Panc1 (cell line): ENCODE results near the gene TMCO4. TPM values are rescaled to one million over a fixed set of nuclear protein-coding genes. Genes with fewer than 3 reads are reported as not detected.

ENCODE experiments used
- ATAC-seq: fragments of 200-7000 bp; cut with Tn5 transposase; 2 replicates; pipeline ENCODE4 v1.9.1; 2020; ENCODE audit warnings: mild to moderate bottlenecking, moderate library complexity
- BruUV-seq: library from RNA; stranded (reverse); fragments of 400-500 nt; replicated peaks from 2 replicates; lab custom pipeline; 2021; lab: Mats Ljungman, UMichigan
- CTCF ChIA-PET: fragments of 300-600 bp; sonication (Branson Sonifier 250); formaldehyde crosslinking; loops from one replicate; lab custom pipeline; 2022; ENCODE audit warnings: antibody characterized with exemption; lab: Charles Lee
- POLR2A ChIA-PET: fragments of 300-600 bp; sonication (Branson Sonifier 250); formaldehyde crosslinking; loops from one replicate; lab custom pipeline; 2022; ENCODE audit warnings: antibody characterized with exemption; lab: Charles Lee
- DNase-seq: peaks from one replicate; pipeline ENCODE4 v3.0.0-alpha.2; 2010; ENCODE audit warnings: low read depth, low spot score
- H3K27ac ChIP-seq: 2 replicates; pipeline ENCODE4 v1.5.1; 2011; ENCODE audit warnings: mild to moderate bottlenecking, low read length, inconsistent platforms
- H3K27me3 ChIP-seq: fragments of 200-500 bp; sonication (Bioruptor generic); 2 replicates; pipeline ENCODE4 v1.6.0; 2014; ENCODE audit warnings: low read length, inconsistent platforms; ENCODE audit not compliant: control insufficient read depth, insufficient read depth
- H3K36me3 ChIP-seq: fragments of 200-500 bp; sonication (Bioruptor generic); 2 replicates; pipeline ENCODE4 v1.5.1; 2014; ENCODE audit warnings: inconsistent platforms, mild to moderate bottlenecking, low read length, moderate library complexity; ENCODE audit not compliant: control insufficient read depth, insufficient read depth
- H3K4me1 ChIP-seq: 2 replicates; pipeline ENCODE4 v1.5.1; 2011; ENCODE audit warnings: inconsistent platforms, mild to moderate bottlenecking, low read length, moderate library complexity; ENCODE audit not compliant: control insufficient read depth, insufficient read depth
- H3K4me3 ChIP-seq, 2 experiments: 2 replicates each; pipeline ENCODE4 v1.5.1; 2011 to 2012; ENCODE audit warnings: low read depth in 2 of 2, low read length in 2 of 2, mild to moderate bottlenecking in 2 of 2, inconsistent platforms in 1 of 2, moderate library complexity in 1 of 2
- H3K9me3 ChIP-seq: fragments of 200-500 bp; sonication (Bioruptor generic); 2 replicates; pipeline ENCODE4 v1.5.1; 2014; ENCODE audit warnings: low read depth, mild to moderate bottlenecking, inconsistent platforms, low read length, moderate library complexity; ENCODE audit not compliant: control insufficient read depth, insufficient read depth
- CTCF ChIP-seq: fragments of 450-650 bp; IDR thresholded peaks from 2 replicates; pipeline ENCODE4 v1.5.1; 2017; ENCODE audit warnings: mild to moderate bottlenecking
- POLR2AphosphoS5 ChIP-seq: IDR thresholded peaks from 2 replicates; pipeline ENCODE4 v1.6.1; 2012; ENCODE audit warnings: mild to moderate bottlenecking, low read depth, low read length, moderate library complexity
- REST ChIP-seq, 2 experiments: IDR thresholded peaks; 2 replicates each; pipeline ENCODE4 v1.6.1; 2011 to 2012; ENCODE audit warnings: low read depth in 2 of 2, control low read depth in 1 of 2, low read length in 1 of 2, mild to moderate bottlenecking in 1 of 2, moderate library complexity in 1 of 2; ENCODE audit not compliant: insufficient read depth in 1 of 2
- SIN3A ChIP-seq: IDR thresholded peaks from 2 replicates; pipeline ENCODE4 v1.6.1; 2012; ENCODE audit warnings: low read depth, mild to moderate bottlenecking, low read length, moderate library complexity, borderline replicate concordance; ENCODE audit not compliant: insufficient read depth
- TCF7L2 ChIP-seq: IDR thresholded peaks from 2 replicates; pipeline ENCODE4 v1.6.1; 2011; ENCODE audit warnings: mild to moderate bottlenecking, low read depth, low read length, inconsistent platforms
- in situ Hi-C: cut with HindIII; loops from 2 replicates; pipeline ENCODE4 v1.10.0; 2016; ENCODE audit warnings: low sequenced_read_pairs, low pct_unique_long_range_greater_than_20kb
- intact Hi-C: fragments of 100-400 bp; cut with micrococcal nuclease; formaldehyde crosslinking; loops from one replicate; pipeline ENCODE4 v1.10.0; 2022; ENCODE audit not compliant: unreplicated experiment
- total RNA-seq: library from RNA; stranded (reverse); gene quantifications from one replicate; pipeline ENCODE4 v1.2.1, GENCODE V29; 2021; ENCODE audit not compliant: unreplicated experiment

TMCO4 gene
- total RNA-seq, 1 experiment from 2014 or later: 13.2 TPM

GRCh38 chr1:19655718-19656080 is 144.0 kb downstream of the TMCO4 start:
- Histone ChIP-seq H3K36me3 (no peaks in the 10 kb centered on the region), H3K27me3 (0 out of 2 replicates have a peak, but pooled peaks cover 3% of the 10 kb centered on the region), H3K9me3 (no peaks in the 10 kb centered on the region), H3K27ac (no peak overlapping the region), H3K4me1 (peaks cover 32% of the 10 kb centered on the region), H3K4me3 (no peak overlapping the region)
- intact Hi-C loops (no loop called here), in situ Hi-C loops (no loop called here)
- POLR2A ChIA-PET: no interaction called here
- BruUV-seq: no TSS peak
- TF ChIP-seq REST (IDR thresholded peaks at IDR 0.05; ENCODE audit: insufficient read depth in 1 of 2, low read depth in 2 of 2, low read length in 1 of 2) (no peak), SIN3A (no peak), CTCF (no peak), POLR2AphosphoS5 (no peak), TCF7L2 (no peak)
- CTCF ChIA-PET: interaction anchor here (1.1 kb wide), 1 partner anchor 48 kb away, joined by 5 read pairs; no protein-coding TSS in a partner anchor
- no peak for DNase-seq
- no peak for ATAC-seq

GRCh38 chr1:19654886-19655717 is 144.6 kb downstream of the TMCO4 start:
- no peaks in the 10 kb centered on the region for H3K36me3 ChIP-seq
- no TSS peak for BruUV-seq

More at GRCh38 chr1:19654886-19655717, 144.6 kb downstream of the TMCO4 start:
- in situ Hi-C loops (no loop called here), intact Hi-C loops (loop anchor here (5.0 kb wide), 3 partner anchors 173 to 313 kb away; no protein-coding TSS in a partner anchor)
- ChIA-PET POLR2A (no interaction called here), CTCF (no interaction called here)
- no peak overlapping the region for H3K27ac ChIP-seq
- H3K4me1 ChIP-seq: peaks cover 34% of the 10 kb centered on the region
- H3K9me3 ChIP-seq: no peaks in the 10 kb centered on the region
- no peak overlapping the region for H3K4me3 ChIP-seq
- DNase-seq (no peak), ATAC-seq (no peak)
- TF ChIP-seq POLR2AphosphoS5: no peak
- TF ChIP-seq SIN3A: no peak
- no peak for TF ChIP-seq CTCF
- TF ChIP-seq TCF7L2: no peak
- no peaks in the 10 kb centered on the region for H3K27me3 ChIP-seq
